Measurements from ENCODE around the gene TRAF2.
"Not testable (repeated sequence)": the region's sequence is repeated elsewhere in the genome, so short reads cannot be mapped to it uniquely, and the experiment has no call there.

TRAF2 gene

DNA sequence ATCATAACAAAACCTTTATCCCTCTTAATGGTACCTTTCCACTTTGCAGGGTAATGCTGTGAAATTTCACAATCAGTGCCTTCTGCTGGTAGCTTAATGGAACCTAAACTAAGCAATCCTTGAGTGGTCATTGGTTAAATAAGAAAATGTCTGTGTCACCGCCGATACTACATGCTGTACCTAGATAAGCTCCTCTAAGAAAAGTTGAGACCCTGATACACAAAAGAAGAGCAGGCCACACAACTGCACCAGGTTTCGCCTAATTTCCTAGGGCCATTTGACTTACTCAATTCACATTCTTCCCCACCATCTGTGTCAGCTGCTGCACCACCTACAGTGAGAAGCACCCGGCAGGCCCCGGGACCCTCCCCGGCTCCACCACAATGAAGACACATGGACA is 11.2 kb upstream of the TRAF2 start:
- DNase-seq (ENCODE audit: extremely low spot score, insufficient read length, low read depth) (no peak), FAIRE-seq (no peak)

DNA sequence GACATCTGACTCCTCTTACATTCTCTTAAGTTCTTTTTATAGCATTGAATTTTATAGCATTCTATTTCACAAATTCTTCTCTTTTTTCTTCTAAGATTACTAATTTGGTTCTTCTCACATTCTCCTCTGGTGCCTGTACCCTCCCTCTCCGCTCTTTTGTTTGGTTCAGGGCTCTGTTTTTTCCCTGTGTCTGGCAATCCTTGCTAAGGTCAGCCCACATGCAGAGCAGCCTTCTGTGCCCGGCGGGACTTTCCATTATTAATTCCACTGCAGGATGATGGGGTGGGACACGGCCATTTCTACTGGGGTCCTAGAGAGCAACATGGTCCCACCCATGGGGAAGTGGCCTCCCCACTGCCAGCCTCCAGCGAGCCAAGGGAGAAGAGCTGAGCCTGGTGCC is 9.8 kb upstream of the TRAF2 start:
- DNase-seq (ENCODE audit: extremely low spot score, insufficient read length, low read depth) (no peak), FAIRE-seq (no peak)

DNA sequence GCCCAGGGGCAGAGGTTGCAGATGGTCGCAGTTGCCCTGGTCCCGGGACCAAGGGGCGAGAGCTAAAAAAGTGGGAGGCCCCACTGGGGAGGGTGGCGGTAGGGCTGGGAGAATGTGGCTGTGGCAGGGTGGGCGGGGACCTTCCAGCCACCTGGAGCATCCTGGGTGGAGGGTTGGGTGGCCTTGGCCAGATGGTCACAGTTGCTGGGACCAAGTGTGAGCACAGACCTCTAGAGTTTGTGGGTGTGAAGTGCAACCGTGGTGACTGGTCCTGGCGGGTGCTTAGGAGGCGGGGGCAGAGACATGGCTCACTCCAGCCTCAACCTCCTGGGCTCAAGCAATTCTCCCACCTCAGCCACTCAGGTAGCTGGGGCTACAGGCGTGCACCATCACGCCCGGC is 5.7 kb upstream of the TRAF2 start:
- DNase-seq (ENCODE audit: extremely low spot score, insufficient read length, low read depth) = no peak
- FAIRE-seq = no peak

DNA sequence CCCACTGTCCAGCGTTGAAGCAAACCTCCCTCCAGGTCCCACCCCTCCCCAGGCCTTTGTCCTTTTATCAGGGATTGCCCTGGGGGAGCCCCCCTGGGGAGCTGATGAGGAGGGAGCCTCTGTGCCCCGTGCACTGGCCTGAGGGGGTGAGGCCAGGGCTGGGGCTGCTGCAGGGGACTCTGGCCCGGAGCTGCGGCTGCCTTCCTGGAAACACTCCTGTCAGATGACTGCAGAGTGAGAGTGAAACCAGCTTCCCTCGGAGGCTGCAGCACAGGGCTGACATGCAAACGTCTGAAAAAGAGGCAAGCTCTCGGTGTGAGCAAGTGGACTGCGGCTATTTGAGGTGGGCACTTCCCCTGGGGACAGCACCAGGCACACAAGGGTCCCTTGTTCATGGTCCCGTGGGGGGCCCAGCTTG is 4.6 kb upstream of the TRAF2 start:
- FAIRE-seq = peak; percentile 85
- peak; percentile 58 for DNase-seq (ENCODE audit: extremely low spot score, insufficient read length, low read depth)

DNA sequence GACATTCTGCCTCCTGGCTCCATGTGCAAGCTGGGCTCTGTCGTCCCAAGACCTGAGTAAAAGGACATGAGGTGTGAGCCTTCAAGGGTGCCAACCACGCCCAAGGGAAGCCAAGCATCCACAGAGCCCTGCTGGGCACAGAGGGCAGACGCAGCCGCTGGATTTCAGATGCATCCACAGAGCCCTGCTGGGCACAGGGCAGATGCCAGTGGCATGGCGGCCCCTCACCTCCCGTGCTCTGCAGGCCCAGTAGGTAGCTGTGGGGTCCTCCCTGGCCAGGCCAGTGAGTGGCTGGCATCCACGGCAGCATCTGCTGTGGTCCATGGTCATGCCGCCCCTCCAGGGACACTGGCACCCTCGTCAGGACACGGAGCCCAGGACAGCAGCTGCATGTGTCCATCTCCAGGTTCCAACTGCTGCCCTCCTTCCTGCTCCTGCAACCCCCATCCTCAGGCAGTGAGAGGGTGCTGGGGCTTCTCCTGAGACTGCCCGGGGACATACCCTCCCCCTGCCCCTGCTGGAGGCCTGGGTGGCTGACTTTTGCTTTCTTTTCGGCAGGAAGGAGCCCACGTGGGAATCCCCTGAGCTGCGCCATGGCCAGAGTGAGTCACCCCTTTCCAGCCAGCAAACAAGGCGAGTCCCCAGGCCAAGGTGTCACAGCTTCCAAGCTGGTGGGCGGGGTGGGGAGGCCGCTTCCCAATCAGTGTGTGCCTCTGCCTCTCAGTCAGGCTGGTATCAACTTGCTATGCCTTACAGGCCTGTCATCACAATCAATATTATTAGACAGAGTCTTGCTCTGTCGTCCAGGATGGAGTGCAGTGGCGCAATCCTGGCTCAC is 4.0 kb upstream of the TRAF2 start:
- DNase-seq (ENCODE audit: extremely low spot score, insufficient read length, low read depth) (peak; percentile 67), FAIRE-seq (peak; percentile 95)

DNA sequence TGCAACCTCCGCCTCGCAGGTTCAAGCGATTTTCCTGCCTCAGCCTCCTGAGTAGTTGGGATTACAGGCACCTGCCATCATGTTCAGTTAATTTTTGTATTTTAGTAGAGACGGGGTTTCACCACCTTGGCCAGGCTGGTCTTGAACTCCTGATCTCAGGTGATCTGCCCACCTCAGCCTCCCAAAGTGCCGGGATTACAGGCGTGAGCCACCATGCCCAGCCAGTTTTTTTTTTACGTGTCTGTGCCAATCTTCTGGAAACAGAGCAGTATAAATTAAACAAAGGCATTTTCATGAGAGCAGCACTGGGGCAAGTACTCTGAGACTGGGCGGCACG is 3.4 kb upstream of the TRAF2 start:
- FAIRE-seq; DNase-seq (ENCODE audit: extremely low spot score, insufficient read length, low read depth): not testable (repeated sequence)

DNA sequence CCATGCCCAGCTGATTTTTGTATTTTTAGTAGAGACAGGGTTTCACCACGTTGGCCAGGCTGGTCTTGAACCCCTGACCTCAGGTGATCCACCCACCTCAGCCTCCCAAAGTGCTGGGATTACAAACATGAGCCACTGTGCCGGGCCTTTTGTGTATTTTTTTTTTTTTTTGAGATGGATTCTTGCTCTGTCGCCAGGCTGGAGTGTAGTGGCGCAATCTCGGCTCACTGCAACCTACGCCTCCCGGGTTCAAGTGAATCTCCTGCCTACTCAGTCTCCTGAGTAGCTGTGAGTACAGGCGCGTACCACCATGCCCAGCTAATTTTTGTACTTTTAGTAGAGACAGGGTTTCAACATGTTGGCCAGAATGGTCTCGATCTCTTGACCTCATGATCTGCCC is 2.6 kb upstream of the TRAF2 start:
- FAIRE-seq; DNase-seq (ENCODE audit: extremely low spot score, insufficient read length, low read depth): not testable (repeated sequence)

DNA sequence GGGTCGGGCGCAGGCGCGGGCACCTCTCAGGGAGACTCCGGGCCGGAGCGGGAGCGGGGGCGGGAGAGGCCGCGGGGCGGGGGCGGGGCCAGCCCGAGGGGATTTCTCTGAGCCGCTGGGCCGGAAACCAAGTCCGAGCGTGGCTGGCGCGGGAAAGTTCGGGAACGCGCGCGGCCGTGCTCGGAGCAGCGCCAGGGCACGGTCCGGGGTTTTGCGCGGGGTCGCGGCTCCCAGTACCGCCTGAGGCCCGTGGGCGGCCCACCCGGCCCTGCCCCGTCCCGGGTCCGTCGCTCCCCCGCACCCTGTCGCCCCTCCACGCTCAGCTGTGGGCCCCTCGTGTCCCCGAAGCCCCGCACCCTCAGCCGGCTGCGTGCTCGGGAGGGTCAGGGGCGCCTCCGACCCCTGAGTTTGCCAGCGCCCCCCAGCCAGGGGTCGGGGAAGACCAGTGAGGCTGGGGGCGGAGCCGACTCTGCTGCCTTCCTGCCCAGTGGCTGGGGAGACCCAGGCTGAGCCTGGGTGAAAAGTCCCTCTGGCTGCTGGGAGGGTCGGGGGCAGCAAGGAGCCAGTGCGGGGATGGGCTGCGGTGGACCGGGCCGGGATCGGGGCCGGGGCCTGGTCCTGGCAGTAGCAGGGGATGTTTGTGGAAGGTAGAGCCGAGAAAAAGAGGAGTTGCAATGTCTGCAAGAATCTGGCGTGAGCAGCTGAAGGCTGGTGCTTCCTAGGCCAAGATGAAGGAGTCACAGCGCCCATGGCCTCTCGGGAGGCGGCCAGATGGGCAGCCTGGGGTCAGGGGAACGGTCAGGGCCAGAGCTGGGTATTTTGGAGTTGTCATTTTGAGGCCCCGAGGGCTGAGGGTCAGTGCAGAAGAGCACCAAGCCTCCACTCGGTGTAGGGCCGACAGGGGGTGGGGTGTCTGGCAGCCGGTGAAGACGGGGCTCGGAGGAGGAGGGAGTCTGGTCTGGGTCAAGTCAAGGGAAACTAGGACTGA is 588 bp downstream of the TRAF2 start:
- DNase-seq (ENCODE audit: extremely low spot score, insufficient read length, low read depth) = peak; percentile 65
- FAIRE-seq = peak; percentile 18

DNA sequence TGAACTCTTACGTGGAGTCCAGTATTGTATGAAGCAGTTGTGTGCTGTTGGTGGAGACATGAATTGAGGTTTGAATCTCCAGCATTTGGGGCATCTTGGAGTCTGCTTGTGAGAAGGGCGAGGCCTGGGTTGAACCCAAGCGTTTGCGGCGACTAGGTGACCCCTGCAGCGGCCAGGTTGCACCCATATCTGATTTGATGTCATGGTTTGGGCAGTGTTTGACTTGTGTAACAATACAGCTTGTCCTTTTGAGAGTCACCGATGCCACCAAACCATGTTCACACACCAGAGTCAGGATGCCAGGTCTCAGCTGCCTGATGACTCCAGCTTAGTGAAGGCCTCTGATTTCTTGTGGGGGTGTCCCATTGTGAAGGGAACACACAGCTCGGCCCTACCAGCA is 2.1 kb downstream of the TRAF2 start:
- no peak for FAIRE-seq
- DNase-seq (ENCODE audit: extremely low spot score, insufficient read length, low read depth) = no peak

DNA sequence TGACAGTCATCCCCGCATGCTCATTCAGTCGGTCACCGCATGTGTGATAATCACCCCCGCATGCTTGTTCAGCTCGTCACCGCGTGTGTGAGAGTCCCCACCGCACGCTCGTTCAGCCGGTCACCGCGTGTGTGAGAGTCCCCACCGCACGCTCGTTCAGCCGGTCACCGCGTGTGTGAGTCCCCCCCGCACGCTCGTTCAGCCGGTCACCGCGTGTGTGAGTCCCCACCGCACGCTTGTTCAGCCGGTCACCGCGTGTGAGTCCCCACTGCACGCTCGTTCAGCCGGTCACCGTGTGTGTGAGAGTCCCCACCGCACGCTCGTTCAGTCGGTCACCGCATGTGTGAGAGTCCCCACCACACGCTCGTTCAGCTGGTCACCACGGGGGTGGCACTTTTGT is 3.5 kb downstream of the TRAF2 start:
- no peak for FAIRE-seq
- no peak for DNase-seq (ENCODE audit: extremely low spot score, insufficient read length, low read depth)

DNA sequence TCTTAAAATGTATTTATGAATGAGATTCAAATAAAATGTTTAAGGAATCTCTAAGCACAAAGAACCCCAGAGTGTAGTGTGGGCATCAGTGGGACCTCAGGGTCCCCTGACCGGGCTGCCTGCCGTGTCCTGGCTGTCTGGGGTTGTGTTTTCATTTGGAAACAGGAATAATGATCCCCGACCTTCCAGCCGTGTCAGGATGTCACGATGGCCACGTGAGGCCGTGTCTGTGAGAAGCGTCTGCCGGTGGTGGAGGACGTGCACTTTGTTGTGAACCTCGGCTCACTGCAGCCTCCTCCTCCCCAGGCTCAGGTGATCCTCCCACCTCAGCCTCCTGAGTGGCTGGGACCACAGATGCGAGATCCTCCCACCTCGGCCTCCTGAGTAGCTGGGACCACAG is 4.3 kb downstream of the TRAF2 start:
- FAIRE-seq (no peak), DNase-seq (ENCODE audit: extremely low spot score, insufficient read length, low read depth) (no peak)

DNA sequence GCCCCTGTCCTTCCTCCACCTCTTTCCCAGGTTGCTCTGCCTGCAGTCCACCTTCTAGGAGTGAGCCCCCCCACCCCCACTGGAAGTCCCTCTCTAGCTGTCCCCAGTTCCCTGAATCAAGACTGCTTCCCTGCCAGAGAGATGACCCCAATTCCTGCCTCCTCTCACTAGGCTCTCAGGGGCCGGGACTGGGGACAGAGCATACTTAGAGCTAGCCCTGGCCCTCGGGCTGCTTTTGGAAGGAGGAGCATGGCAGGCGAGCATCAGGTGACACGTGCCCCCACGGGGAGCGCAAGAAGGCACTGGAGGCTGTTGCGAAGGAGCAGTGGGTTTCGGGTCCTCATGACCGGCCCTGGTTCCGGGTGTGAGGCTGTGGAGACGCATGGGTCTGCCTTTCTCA is 9.7 kb downstream of the TRAF2 start:
- FAIRE-seq (no peak), DNase-seq (ENCODE audit: extremely low spot score, insufficient read length, low read depth) (no peak)

DNA sequence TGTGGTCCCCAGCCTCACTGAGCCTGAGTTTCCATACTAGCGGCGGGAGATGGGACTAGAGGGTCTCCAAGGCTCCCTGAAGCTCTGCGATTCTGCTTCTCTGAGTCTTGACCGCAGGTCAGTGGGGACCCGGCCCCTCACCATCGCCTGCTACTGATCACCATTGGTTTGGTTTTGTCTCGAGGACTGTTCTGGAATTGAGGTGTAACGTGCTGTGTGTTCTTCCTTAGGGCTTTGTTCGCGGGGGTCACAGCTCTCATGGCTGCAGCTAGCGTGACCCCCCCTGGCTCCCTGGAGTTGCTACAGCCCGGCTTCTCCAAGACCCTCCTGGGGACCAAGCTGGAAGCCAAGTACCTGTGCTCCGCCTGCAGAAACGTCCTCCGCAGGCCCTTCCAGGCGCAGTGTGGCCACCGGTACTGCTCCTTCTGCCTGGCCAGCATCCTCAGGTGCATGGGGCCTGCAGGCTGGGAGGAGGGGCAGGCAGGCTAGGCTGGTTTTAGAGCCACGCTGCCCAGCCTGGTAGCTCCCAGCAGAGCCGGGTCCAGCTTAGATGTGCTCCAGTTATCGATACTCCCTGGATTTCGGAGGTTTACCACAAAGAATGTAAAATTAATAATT is 12.3 kb downstream of the TRAF2 start:
- no peak for DNase-seq (ENCODE audit: extremely low spot score, insufficient read length, low read depth)
- no peak for FAIRE-seq

DNA sequence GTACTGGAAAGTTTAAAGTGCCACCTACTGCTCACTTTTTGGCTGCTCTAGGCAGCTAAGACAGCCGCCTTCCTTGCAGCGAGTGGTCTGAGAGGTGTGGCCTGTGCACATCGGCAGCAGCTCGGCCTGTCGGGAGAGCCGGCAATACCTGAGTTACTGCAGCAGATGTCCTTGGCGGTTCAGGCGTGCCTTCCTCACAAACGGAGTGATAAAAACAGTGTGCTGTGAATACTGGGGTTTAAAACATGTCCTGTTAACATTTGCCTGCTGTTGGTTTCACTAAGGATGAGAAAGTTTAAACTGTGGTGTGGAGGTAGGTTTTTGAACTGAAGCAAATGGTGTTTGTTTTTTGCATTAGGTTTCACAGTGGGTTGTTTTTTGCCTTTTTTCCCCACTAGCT is 12.9 kb downstream of the TRAF2 start:
- FAIRE-seq = peak; percentile 74
- DNase-seq (ENCODE audit: extremely low spot score, insufficient read length, low read depth) = no peak

DNA sequence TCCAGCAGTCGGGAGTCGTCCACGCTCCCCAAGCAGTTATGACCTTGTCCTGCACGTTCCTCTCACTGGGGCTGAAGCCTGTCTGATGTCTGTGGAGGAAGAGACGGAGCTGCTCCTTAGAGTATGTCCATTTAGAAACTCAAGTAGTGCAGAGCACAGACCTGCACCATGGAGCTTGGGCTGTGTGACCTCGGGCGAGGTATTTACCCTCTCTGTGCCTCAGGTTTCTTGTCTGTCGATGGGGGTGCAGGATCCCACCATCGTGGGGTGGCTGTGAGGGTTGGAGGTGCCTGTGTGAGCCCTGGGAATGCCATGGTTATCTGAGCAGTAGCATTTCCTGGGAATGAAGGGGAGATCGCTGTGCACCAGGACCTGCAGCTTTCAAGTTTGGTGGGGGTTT is 14.2 kb downstream of the TRAF2 start:
- DNase-seq (ENCODE audit: extremely low spot score, insufficient read length, low read depth) = no peak

DNA sequence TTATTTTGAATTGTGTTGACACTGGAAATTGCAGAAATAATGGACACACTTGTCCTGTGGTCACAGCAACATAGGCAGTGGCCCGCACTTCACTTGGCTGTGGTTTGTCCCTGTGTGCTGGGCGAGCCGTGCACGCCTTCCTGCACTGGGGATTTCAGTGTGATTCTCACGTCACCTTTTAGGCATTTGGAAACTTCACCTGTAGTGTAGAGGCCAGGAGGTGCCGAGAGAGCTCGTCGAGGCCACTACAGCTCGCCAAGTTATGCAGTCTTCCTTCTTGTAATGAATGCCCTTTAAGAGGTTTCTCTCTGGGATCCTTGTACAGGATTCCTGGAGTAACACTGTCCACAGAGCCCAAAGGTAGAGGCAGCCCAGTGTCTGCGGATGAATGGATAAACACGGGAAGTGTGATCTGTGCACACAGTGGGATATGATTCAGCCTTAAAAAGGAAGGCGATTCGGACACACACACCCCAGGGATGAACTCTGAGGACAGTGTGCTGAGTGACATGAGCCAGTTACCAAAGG is 14.7 kb downstream of the TRAF2 start:
- peak; percentile 12 for FAIRE-seq
- DNase-seq (ENCODE audit: extremely low spot score, insufficient read length, low read depth) = no peak

More for the DNA sequence above, 14.2 kb downstream of the TRAF2 start:
- FAIRE-seq = no peak

DNA sequence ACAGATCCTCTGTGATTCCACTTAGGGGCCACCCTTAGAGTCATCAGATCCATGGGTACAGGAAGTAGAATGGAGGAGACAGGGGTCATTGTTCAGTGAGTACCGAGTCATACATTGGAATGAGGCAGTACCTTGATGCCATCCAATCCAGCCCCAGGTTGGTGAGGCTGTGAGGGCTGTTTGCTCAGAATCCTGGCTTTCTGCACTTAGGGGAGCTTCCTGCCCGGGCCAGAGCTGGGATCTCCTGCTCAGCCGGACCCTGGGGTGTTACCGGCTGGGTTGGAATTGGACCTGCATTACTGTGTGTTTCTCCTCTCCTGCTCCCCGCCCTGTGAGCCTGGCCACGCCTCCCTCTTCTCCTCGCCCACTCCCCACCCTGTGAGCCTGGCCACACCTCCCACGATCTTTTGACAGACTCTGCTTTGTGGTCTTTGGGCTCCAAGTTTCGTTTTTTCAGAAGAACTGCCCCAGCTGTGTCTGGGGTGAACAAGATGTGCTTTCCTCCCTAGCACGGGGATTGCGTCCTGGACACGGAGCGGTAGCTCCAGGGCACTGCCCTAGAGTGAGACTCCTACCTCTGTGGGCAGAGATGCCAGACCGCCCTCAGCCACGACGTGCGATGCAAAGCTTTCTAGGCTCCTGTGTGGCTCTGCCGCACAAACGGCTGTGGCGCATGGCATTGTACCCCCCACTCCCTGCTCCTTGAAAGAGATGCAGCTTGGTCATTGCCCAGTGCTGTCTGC is 15.4 kb downstream of the TRAF2 start:
- peak; percentile 97 for FAIRE-seq

DNA sequence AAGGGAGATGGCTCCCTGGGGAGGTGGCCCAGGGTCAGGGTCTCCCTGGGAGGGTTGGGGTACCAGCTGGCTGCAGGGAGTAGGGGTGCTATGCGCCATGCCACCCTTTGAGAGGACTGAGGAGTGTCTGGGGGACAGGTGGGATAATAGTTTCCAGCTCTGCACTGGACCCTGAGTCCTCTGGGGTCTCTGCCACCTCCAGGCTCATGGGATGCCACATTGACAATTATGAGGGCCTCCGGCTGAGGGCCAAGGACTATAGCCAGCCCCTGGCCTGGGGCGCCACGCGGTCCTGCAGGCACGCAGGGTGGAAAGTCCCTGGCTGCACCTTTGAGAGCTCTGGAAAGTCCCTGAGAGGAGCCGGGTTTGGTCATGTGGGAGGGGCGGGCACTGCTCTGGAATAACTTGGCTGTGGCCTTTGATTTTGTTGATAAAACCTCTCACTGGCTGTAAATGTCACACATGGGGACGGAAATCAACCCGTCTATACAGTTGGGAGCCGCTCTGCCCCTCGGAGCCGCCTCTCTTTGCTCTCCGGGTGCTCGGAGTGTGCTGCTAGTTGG is 16.0 kb downstream of the TRAF2 start:
- no peak for FAIRE-seq
- DNase-seq (ENCODE audit: extremely low spot score, insufficient read length, low read depth) = peak; percentile 71

More for the DNA sequence above, 15.4 kb downstream of the TRAF2 start:
- DNase-seq (ENCODE audit: extremely low spot score, insufficient read length, low read depth) = peak; percentile 59

DNA sequence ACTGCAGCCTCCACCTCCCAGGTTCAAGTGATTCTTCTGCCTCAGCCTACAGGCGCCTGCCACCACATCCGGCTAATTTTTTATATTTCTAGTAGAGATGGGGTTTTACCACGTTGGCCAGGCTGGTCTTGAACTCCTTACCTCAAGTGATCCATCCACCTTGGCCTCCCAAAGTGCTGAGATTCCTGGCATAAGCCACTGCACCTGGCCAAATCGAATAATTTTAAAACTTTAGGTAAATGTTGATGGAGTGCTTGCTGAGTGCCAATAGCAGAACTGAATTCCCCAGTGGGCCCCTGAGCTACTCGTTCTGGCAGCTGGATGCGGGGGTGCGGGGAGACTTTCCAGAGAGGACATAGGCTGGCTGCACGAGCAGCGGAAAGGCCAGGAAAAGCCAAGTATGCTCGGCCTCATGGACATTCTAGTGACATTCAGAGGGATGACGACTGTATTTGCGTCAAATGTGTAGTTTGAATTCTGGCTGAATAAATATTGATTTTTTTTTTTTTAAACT is 16.8 kb downstream of the TRAF2 start:
- DNase-seq (ENCODE audit: extremely low spot score, insufficient read length, low read depth) (no peak), FAIRE-seq (no peak)

Data from GM18507 (cell line).